ENCODE results near the gene USP19.

- TF ChIP-seq CTCF (IDR thresholded peaks at IDR 0.05) (no peak), POLR2A (IDR thresholded peaks at IDR 0.05) (no peak)
These were observed 41.3 kb upstream of the USP19 start for GRCh38 chr3:49161808-49162530.

Measured in uterus (tissue), 2 donors.